GM21447 (cell line): Measurements from ENCODE around the gene MARK2.
A peak's percentile ranks its signal among the peaks of the same experiment; 100 is the strongest.

ENCODE experiments used
- ATAC-seq: cut with Tn5 transposase; IDR thresholded peaks from one replicate; pipeline ENCODE4 v1.9.1; 2021; ENCODE audit not compliant: unreplicated experiment

MARK2 gene

DNA sequence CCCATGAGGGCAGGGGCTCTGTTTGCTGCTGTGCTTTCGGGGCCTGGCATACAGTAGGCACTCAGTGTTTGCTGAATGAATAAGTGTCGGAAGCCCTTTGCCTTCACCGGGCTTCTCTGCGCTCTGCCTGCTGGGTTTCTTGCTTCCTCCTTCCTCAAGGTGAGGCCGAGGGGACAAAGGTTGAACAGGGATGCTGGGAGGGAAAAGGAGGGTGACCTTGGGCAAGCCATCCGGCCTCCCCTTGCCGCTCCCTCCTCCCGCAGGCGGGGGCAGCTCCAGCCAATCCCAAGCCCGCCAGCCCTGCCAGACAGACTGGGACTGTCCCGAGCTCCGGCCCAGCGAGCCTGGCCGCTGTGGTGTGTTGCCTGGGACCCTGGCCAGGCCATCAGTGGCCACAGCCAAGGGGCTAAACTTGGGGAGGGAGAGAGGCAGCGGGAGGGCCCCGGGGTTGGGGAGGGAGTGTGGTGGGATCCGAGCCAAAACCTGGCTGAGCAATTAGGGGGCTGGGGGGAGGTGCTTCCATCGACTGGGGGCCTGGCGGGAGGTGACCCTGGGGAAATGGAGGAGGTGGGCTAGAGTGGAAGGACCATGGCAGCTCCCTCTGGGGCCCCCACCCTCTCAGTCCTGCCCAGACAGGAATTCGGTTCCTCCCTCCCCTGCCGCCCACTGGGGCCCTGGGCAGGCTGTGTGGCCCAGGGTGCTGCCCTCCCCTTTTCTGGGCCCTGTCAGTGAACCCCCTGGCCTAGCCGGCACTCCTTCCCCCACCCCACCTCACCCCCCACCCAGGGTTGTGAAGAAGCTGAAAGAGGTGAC, 81.4 kb downstream of the MARK2 start:
- ATAC-seq = no peak

DNA sequence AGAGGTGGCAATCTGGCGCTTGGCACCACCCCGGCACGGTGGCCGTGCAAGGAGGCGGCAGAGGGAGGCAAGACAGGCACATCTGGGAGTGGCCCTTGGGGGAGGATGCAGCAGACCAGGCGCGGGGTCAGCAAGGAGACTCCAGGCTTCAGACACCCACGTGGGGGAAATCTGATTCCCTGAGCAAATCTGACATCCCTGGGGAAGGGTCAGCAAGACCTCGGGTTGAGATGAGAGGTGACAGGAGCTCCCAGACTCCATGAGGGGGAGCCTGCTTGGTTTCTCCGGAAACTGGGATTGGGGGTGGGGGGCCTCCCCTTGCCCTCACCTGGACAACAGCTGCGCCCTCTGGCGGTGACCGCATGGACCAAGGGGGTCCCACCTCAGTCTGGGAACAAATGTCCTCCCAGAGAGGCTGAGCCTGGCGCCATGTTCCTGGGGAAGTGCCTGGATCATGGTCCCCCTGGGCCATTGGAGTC, 82.1 kb downstream of the MARK2 start:
- ATAC-seq = no peak

DNA sequence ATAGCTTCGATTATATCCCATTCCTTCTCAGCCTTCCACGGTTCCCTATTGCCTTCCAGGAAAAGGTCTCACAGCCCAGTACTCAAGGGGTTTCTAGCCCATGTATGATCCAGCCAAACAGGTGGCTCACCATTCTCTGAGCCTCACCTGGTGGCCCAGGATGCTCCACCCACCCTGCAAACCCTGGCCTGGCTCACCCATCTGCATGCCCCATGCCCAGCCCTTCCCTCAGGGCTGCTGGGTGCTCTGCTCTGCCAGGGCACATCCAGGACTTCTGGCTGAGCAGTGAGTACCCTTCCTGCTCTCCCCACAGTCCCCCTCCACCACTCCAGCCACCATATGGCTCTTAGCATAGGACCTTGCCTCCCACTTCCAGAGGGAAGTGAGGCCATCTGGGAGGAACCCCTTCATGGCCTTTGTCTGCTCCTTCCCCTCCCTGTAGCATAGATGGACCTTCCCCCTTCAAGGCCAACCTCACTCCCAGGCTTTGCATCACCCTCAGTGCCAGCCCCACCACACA, 83.8 kb downstream of the MARK2 start:
- ATAC-seq = no peak

DNA sequence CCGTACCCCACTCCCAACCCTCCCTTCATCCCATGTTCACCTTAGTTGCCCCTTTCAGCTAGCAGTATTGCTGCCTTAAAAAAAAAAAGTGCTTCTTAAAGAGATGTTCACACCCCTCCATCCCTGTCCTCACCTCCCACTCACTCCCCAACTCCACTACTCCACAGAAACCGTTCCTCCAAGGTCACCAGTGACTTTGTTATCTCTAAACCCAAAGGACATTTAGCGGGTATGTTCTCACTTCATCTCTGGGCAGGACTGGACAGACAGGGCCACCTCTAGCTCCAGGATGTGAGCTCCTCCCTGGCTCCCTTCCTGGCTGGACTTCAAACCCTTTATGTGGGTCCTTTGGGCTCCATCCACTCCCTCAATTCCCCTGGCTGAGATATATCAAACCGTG, 84.4 kb downstream of the MARK2 start:
- ATAC-seq = no peak

- no peak for ATAC-seq
These were observed 90.7 kb downstream of the MARK2 start for GRCh38 chr11:63929616-63930015.

GRCh38 chr11:63931045-63931444, 92.1 kb downstream of the MARK2 start:
- no peak for ATAC-seq

DNA sequence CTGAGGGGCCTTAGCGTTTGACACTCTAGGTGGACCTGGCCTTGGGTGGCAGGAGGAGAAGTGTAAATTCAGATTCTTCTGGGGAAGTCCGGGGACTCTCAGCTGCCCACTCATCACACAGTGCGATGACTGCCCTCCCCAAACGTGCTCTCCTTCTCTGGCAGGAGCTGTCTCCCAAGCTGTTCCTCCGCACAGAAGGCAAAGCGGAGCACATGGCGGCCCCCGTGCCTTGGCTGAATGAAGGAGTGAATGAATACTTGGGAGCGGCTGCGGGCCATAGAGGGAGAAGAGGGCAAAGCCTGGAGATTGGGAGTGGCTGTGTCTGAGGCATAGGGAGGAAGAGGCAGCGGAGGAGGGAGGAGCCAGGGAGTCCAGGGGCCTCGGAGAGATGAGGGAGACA, 93.0 kb downstream of the MARK2 start:
- no peak for ATAC-seq

- ATAC-seq = no peak
These were observed 94.5 kb downstream of the MARK2 start for GRCh38 chr11:63933459-63933858.

- ATAC-seq = peak; percentile 21
These were observed 99.0 kb downstream of the MARK2 start for GRCh38 chr11:63937713-63938478.

DNA sequence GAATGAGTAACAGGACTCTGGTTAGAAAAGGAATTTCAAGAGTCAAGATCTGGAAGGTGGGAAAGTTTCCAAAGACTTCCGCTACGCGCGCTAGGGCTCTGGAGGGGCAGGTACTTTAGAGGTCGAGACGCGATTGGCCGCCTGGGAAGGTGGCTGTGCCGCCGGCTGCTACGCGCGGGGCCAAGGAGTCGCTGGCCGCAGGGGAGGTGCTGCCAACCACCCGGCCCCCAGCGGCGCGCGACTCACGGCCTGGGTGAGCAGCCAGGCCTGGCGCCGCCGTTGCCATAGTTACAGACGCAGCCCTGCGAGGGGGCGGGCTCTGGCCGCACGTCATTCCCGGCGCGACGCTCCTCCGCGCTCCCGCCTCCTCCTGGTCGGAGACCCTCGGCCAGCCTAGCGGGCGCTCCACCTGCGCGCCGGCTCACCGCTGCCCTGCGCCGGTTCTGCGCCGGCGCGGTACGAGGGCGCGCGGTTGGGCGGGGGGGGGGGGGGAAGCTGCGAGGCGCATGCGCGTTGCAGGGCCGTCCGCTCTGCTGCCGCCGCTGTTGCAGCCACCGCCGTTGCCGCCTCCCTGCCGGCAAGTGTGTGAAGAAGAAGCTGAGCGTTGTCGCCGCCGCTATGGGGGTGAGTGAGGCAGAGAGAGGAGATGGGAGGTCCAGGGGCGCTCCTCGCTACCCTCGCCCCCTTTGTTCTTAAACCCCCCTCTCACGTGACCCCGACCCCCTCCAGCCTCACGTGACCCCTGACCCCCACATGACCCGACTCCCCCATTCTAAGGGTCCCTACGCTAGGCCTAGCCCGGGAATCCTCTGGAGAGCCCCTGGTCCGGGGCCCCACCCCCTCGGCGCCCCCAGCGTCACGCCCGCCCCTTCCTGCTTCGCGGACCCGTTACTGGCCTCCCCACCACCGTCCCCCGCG, 99.8 kb downstream of the MARK2 start, which contains the start of gene NAA40:
TSS of gene NAA40 (plus strand) at position 524 of the 918 bp plus-strand sequence. CDS start at position 619, 95 bp downstream.
- peak; percentile 84 for ATAC-seq

GRCh38 chr11:63939397-63939891, 100.5 kb downstream of the MARK2 start:
- no peak for ATAC-seq

GRCh38 chr11:63940786-63941185, 101.9 kb downstream of the MARK2 start:
- ATAC-seq = no peak

DNA sequence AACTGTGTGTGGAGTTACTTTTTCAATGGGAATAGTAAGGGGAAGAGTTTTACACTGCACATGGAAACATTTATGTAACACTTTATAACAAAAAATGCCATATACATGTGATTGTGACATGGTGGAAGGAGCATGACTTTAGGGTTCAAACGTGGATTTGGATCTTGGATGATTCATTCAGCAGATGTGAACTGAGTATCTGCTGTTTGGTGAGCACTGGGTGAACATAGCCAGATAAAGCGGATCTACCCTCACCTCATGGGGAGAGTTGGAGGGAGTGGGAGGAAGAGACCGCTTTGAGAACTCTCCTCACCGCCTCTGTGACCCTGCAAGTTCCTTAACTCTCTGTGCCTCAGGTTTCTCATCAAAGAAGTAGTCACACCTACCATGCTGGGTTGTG, 103.0 kb downstream of the MARK2 start:
- ATAC-seq = no peak

DNA sequence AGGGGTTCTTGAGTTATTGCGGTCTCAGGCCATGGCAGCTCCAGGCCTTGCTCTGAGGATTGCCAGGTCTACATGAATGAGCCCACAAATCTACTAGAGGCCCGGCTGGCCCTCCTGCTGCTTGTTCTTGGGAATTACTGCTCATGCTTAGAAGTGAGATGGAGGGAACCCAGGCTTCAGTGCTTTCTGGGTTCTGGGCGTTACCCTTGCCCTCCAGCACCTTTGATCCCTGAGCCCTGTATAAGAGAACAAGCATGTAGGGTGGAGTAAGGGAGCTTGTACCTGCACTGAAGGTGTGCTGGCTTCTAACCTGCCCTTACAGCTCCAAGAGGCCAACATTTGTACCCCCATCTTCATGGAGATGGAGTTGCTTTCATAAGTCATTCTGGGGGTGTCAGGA, 103.9 kb downstream of the MARK2 start:
- no peak for ATAC-seq

GRCh38 chr11:63944987-63945386, 106.1 kb downstream of the MARK2 start:
- no peak for ATAC-seq

GRCh38 chr11:63945477-63946163, 106.7 kb downstream of the MARK2 start:
- ATAC-seq = no peak

DNA sequence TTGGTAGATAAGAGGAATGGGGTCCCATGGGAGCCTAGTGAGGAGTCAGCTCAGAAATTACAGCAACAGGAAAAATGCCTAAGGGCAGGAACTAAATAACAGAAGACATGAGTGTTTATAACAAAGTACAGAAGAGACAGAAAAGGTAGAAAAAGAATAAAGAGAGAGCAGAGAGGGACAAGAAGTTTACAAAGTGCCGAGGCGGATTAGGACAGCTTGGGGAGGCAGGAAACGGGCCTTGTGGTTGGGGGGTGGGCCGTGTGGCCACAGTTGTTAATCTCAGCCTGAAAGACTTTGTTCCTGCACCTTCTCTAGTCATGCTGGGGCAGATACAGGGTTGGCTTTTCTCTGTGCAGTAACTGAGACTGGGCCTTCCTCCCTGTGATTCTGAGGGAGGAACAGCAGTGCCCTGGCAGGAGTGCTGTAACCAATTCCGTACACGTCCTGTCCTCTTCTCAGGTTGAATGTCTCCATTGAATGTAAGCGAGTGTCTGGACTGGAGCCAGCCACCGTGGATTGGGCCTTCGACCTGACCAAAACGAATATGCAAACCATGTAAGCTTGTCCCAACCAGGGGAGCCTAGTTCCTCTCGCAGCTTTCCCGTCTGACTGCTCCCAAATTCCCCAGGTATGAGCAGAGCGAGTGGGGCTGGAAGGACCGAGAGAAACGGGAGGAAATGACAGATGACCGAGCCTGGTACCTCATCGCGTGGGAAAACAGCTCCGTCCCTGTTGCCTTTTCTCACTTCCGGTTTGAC, 113.0 kb downstream of the MARK2 start:
- ATAC-seq = no peak

DNA sequence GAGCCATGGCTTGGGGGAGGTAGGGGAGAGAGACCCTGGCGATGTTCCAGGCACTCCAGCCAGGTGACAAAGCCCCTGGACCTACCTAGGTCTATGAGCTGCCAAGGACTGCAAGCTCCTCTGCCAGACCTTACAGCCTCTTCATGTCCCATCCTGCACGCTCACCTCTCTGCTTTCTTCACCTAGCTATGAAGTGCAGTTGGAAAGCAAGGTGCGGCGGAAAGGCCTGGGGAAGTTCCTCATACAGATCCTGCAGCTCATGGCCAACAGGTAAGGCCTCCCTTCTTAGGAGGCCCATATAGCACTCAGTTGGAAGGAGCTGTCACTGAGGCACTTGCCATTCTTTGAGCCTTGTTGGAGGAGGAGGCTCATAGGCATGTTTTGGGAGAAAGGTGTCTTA, 113.7 kb downstream of the MARK2 start:
- ATAC-seq = no peak

- no peak for ATAC-seq
These were observed 119.1 kb downstream of the MARK2 start for GRCh38 chr11:63958008-63958407.
